GM12872 (cell line): ENCODE measurements around the gene UAP1L1.

ENCODE experiments used
- TF ChIP-seq, protein P1 (sequence below): IDR thresholded peaks from 3 replicates; pipeline ENCODE4 v1.5.1; 2011; ENCODE audit warnings: low read depth, mild to moderate bottlenecking, low read length, moderate library complexity; ENCODE audit not compliant: insufficient read depth

UAP1L1 gene

DNA sequence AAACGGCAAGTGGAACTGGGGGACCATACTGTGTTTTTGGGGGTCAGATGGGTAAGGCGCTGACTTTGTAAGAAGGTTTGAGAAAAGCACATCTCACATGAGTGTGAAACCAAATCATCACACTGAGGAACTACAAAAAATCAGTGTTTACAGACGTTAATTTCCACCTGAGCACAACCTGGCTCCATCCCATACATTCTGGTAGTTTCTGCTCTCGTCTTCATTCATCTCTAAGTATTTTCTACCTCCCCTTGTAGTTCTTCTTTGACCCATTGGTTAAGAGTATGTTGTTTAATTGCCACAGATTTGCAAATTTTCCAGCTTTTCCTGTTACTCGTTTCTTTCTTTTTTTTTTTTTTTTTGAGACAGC is 46.1 kb downstream of the UAP1L1 start:
- TF ChIP-seq, protein P1, sequence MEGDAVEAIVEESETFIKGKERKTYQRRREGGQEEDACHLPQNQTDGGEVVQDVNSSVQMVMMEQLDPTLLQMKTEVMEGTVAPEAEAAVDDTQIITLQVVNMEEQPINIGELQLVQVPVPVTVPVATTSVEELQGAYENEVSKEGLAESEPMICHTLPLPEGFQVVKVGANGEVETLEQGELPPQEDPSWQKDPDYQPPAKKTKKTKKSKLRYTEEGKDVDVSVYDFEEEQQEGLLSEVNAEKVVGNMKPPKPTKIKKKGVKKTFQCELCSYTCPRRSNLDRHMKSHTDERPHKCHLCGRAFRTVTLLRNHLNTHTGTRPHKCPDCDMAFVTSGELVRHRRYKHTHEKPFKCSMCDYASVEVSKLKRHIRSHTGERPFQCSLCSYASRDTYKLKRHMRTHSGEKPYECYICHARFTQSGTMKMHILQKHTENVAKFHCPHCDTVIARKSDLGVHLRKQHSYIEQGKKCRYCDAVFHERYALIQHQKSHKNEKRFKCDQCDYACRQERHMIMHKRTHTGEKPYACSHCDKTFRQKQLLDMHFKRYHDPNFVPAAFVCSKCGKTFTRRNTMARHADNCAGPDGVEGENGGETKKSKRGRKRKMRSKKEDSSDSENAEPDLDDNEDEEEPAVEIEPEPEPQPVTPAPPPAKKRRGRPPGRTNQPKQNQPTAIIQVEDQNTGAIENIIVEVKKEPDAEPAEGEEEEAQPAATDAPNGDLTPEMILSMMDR = no peak

- TF ChIP-seq, protein P1 = no peak
Measured at GRCh38 chr9:137126786-137127185, 49.5 kb downstream of the UAP1L1 start.

- TF ChIP-seq, protein P1 = no peak
Measured at GRCh38 chr9:137127301-137128157, 50.2 kb downstream of the UAP1L1 start.

- TF ChIP-seq, protein P1 = no peak
Measured at GRCh38 chr9:137128158-137128861, 51.0 kb downstream of the UAP1L1 start.

- TF ChIP-seq, protein P1 = no peak
Measured at GRCh38 chr9:137128862-137129455, 51.6 kb downstream of the UAP1L1 start.

DNA sequence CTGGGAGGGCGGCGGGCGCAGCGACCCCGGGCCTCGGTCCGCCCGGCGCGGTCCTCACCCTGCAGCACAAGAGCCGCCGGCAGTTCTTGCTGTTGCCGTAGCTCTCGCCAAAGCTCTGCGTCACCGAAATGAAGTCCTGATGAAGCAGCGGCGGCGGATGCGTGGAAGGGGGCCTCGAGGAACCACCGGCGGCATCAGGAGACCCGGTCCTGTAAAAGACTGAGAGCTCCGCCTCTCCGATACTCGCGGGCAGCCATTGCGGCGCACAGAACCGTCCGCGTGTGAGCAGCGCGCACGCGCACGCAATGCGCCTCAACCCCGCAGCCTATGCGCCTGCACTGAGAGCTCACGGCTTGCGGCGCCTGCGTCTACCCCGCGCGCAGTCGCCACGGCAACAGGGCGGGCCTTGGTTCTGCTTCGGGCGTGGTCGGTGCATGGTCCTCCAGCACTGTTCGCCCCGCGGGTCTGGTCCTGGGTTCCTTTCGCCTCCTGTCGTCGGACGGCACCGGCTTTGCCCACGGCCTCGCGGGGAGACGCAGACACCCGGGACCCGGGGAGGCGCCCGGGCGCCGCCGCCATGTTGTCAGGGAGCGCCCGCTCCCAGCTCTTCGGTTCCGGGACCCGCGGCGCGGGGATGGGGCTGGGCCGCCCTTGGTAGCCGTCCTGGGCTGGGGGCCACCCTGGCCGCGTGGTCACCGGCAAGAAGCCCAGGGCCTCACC is 52.3 kb downstream of the UAP1L1 start:
- TF ChIP-seq, protein P1 = no peak
